ENCODE results near the gene OVCH2. TPM values are rescaled to one million over a fixed set of nuclear protein-coding genes. Genes with fewer than 3 reads are reported as not detected.

OVCH2 gene
- total and polyA plus RNA-seq, 10 donors: not detected

GRCh38 chr11:7686761-7687160, 19.5 kb downstream of the OVCH2 start:
- no peaks in the 10 kb centered on the region for H3K4me1 ChIP-seq
- DNase-seq: no peak
- H3K36me3 ChIP-seq: no peaks in the 10 kb centered on the region
- H3K27me3 ChIP-seq (replicated peaks in 1 of 7): peaks cover 0 to 48% (median 3%) of the 10 kb centered on the region in 7 donors
- no peak for TF ChIP-seq POLR2A (IDR thresholded peaks at IDR 0.05)
- no peak for TF ChIP-seq POLR2AphosphoS5 (IDR thresholded peaks at IDR 0.05)
- no peak for TF ChIP-seq CTCF (IDR thresholded peaks at IDR 0.05 in 8 of 11, conservative IDR thresholded peaks at IDR 0.05 in 3 of 11)
- intact Hi-C loops (cut with DNase I; ENCODE audit: low total_unique reads): loop anchor here (5.0 kb wide), 1 partner anchor 114 kb away; no protein-coding TSS in a partner anchor
- H3K4me3 ChIP-seq: no peak overlapping the region
- H3K27ac ChIP-seq: no peak overlapping the region
- 83 to 90% (median 84%) methylated on average over 4 of the region's 4 CpGs for WGBS, 5 donors
- no peaks in the 10 kb centered on the region for H3K9me3 ChIP-seq

- Histone ChIP-seq H3K4me3 (no peak overlapping the region), H3K4me1 (no peaks in the 10 kb centered on the region), H3K27ac (no peak overlapping the region), H3K9me3 (peaks cover 0 to 5% (median 0%) of the 10 kb centered on the region in 8 donors), H3K36me3 (no peaks in the 10 kb centered on the region), H3K27me3 (replicated peaks in 1 of 7) (peaks cover 0 to 46% (median 0%) of the 10 kb centered on the region in 7 donors)
- TF ChIP-seq CTCF (IDR thresholded peaks at IDR 0.05 in 8 of 11, conservative IDR thresholded peaks at IDR 0.05 in 3 of 11) (no peak), POLR2A (IDR thresholded peaks at IDR 0.05) (no peak), POLR2AphosphoS5 (IDR thresholded peaks at IDR 0.05) (no peak)
- intact Hi-C loops (cut with DNase I; ENCODE audit: low total_unique reads): no loop called here
- DNase-seq: no peak
- WGBS, 5 donors: 80 to 89% (median 86%) methylated on average over 2 of the region's 2 CpGs
These were observed 22.7 kb downstream of the OVCH2 start for GRCh38 chr11:7683571-7683970.

GRCh38 chr11:7677796-7678201, 28.5 kb downstream of the OVCH2 start:
- Histone ChIP-seq H3K27me3 (replicated peaks in 1 of 7) (peaks cover 2 to 59% (median 20%) of the 10 kb centered on the region in 7 donors), H3K36me3 (no peaks in the 10 kb centered on the region), H3K4me3 (no peak overlapping the region), H3K9me3 (peaks cover 0 to 15% (median 0%) of the 10 kb centered on the region in 8 donors), H3K4me1 (peaks cover 0 to 18% (median 14%) of the 10 kb centered on the region in 6 donors), H3K27ac (no peak overlapping the region)
- intact Hi-C loops (cut with DNase I; ENCODE audit: low total_unique reads): no loop called here
- TF ChIP-seq POLR2A (IDR thresholded peaks at IDR 0.05) (no peak), POLR2AphosphoS5 (IDR thresholded peaks at IDR 0.05) (no peak), CTCF (IDR thresholded peaks at IDR 0.05 in 8 of 11, conservative IDR thresholded peaks at IDR 0.05 in 3 of 11) (no peak)
- WGBS, 5 donors: 43 to 62% (median 55%) methylated on average over 4 of the region's 4 CpGs
- no peak for DNase-seq

- no peak for TF ChIP-seq POLR2AphosphoS5 (IDR thresholded peaks at IDR 0.05)
- no peak for TF ChIP-seq POLR2A (IDR thresholded peaks at IDR 0.05)
- TF ChIP-seq CTCF (IDR thresholded peaks at IDR 0.05 in 8 of 11, conservative IDR thresholded peaks at IDR 0.05 in 3 of 11): no peak
- Histone ChIP-seq H3K36me3 (no peaks in the 10 kb centered on the region), H3K9me3 (peaks cover 0 to 15% (median 0%) of the 10 kb centered on the region in 8 donors), H3K4me1 (peaks cover 0 to 23% (median 16%) of the 10 kb centered on the region in 6 donors), H3K4me3 (no peak overlapping the region), H3K27ac (no peak overlapping the region), H3K27me3 (replicated peaks in 1 of 7) (peaks cover 2 to 62% (median 27%) of the 10 kb centered on the region in 7 donors)
- intact Hi-C loops (cut with DNase I; ENCODE audit: low total_unique reads): no loop called here
- WGBS, 5 donors: 55 to 63% (median 57%) methylated on average over 5 of the region's 5 CpGs
- DNase-seq: no peak
These were observed 29.2 kb downstream of the OVCH2 start for GRCh38 chr11:7677071-7677470.

Data from spleen (tissue), 11 donors.